ENCODE data around the gene USP13.

Gene USP13

GRCh38 chr3:179701176-179701827 is 48.5 kb downstream of the USP13 start:
- DNase-seq (ENCODE audit: low spot score): no peak

- no peak for DNase-seq (ENCODE audit: low spot score)
Observed at GRCh38 chr3:179702271-179702947, 49.6 kb downstream of the USP13 start.

- DNase-seq (ENCODE audit: low spot score): no peak
Observed at GRCh38 chr3:179703816-179704215, 51.0 kb downstream of the USP13 start.

- DNase-seq (ENCODE audit: low spot score): no peak
Observed at GRCh38 chr3:179706233-179706632, 53.4 kb downstream of the USP13 start.

- DNase-seq (ENCODE audit: low spot score): no peak
Observed at GRCh38 chr3:179710079-179710478, 57.2 kb downstream of the USP13 start.

- no peak for DNase-seq (ENCODE audit: low spot score)
Observed at GRCh38 chr3:179713643-179714090, 60.8 kb downstream of the USP13 start.

- no peak for DNase-seq (ENCODE audit: low spot score)
Observed at GRCh38 chr3:179715582-179715981, 62.7 kb downstream of the USP13 start.

- no peak for DNase-seq (ENCODE audit: low spot score)
Observed at GRCh38 chr3:179716226-179716625, 63.4 kb downstream of the USP13 start.

GRCh38 chr3:179716811-179717210 is 64.0 kb downstream of the USP13 start:
- no peak for DNase-seq (ENCODE audit: low spot score)

- no peak for DNase-seq (ENCODE audit: low spot score)
Observed at GRCh38 chr3:179717219-179717618, 64.4 kb downstream of the USP13 start.

GRCh38 chr3:179719048-179719734 is 66.4 kb downstream of the USP13 start:
- DNase-seq (ENCODE audit: low spot score): no peak

GRCh38 chr3:179720196-179720595 is 67.4 kb downstream of the USP13 start:
- no peak for DNase-seq (ENCODE audit: low spot score)

- DNase-seq (ENCODE audit: low spot score): no peak
Observed at GRCh38 chr3:179723617-179724016, 70.8 kb downstream of the USP13 start.

- DNase-seq (ENCODE audit: low spot score): no peak
Observed at GRCh38 chr3:179726075-179726699, 73.3 kb downstream of the USP13 start.

GRCh38 chr3:179729086-179729485 is 76.2 kb downstream of the USP13 start:
- DNase-seq (ENCODE audit: low spot score): no peak

GRCh38 chr3:179729981-179730380 is 77.1 kb downstream of the USP13 start:
- no peak for DNase-seq (ENCODE audit: low spot score)

- DNase-seq (ENCODE audit: low spot score): no peak
Observed at GRCh38 chr3:179730506-179730905, 77.7 kb downstream of the USP13 start.

- DNase-seq (ENCODE audit: low spot score): no peak
Observed at GRCh38 chr3:179731544-179731943, 78.7 kb downstream of the USP13 start.

- DNase-seq (ENCODE audit: low spot score): no peak
Observed at GRCh38 chr3:179732661-179733348, 80.0 kb downstream of the USP13 start.

GRCh38 chr3:179733797-179734196 is 81.0 kb downstream of the USP13 start:
- no peak for DNase-seq (ENCODE audit: low spot score)

GRCh38 chr3:179734497-179735281 is 81.8 kb downstream of the USP13 start:
- no peak for DNase-seq (ENCODE audit: low spot score)
